Measurements from ENCODE around the gene ABI3BP.

The ABI3BP gene

GRCh38 chr3:100877286-100877685 lies 115.9 kb downstream of the ABI3BP start:
- Histone ChIP-seq H2AK5ac (ENCODE audit: low read length) (no peak overlapping the region), H2AFZ (ENCODE audit: insufficient read depth, low read length, poor library complexity) (no peak overlapping the region), H2BK12ac (ENCODE audit: low read length) (no peak overlapping the region), H2BK5ac (ENCODE audit: low read depth, low read length, poor library complexity) (no peak overlapping the region), H3K36me3 (ENCODE audit: control insufficient read depth in 1 of 2, insufficient read depth in 2 of 2, low read length in 2 of 2) (no peaks in the 10 kb centered on the region), H3K14ac (ENCODE audit: low read length) (no peak overlapping the region), H3K79me1 (ENCODE audit: low read length) (no peaks in the 10 kb centered on the region), H3K4me3 (ENCODE audit: low read depth, low read length) (no peak overlapping the region), H3K27ac (ENCODE audit: low read depth, low read length) (no peak overlapping the region), H3K23ac (ENCODE audit: low read length) (no peak overlapping the region), H3K9ac (ENCODE audit: low read length) (no peak overlapping the region), H3K27me3 (ENCODE audit: insufficient read depth, low read length) (no peaks in the 10 kb centered on the region), H4K8ac (ENCODE audit: low read depth, low read length) (no peak overlapping the region), H3K18ac (ENCODE audit: low read length) (no peak overlapping the region), H4K12ac (ENCODE audit: low read depth, low read length) (no peak overlapping the region), H3K9me3 (ENCODE audit: insufficient read depth, low read depth, low read length) (no peaks in the 10 kb centered on the region), H2BK120ac (ENCODE audit: insufficient read depth, low read length, poor library complexity) (no peak overlapping the region), H3K4me2 (ENCODE audit: low read length) (no peak overlapping the region), H3K4ac (ENCODE audit: low read depth, low read length) (no peak overlapping the region), H3K79me2 (ENCODE audit: control insufficient read depth, insufficient read depth, low read length, poor library complexity) (no peaks in the 10 kb centered on the region), H3K4me1 (ENCODE audit: control insufficient read depth in 1 of 2, insufficient read depth in 2 of 2, low read length in 2 of 2) (no peaks in the 10 kb centered on the region), H4K91ac (ENCODE audit: low read depth, low read length) (no peak overlapping the region)
- no peak for DNase-seq
- WGBS (ENCODE audit: extremely low coverage, insufficient coverage, insufficient read length): no CpG with 5 or more reads among the region's 2 CpGs

GRCh38 chr3:100875239-100875638 lies 118.0 kb downstream of the ABI3BP start:
- H4K8ac ChIP-seq (ENCODE audit: low read depth, low read length): no peak overlapping the region
- no peak overlapping the region for H4K12ac ChIP-seq (ENCODE audit: low read depth, low read length)
- H3K4me3 ChIP-seq (ENCODE audit: low read depth, low read length): no peak overlapping the region
- H3K23ac ChIP-seq (ENCODE audit: low read length): no peak overlapping the region
- no peaks in the 10 kb centered on the region for H3K4me1 ChIP-seq (ENCODE audit: control insufficient read depth in 1 of 2, insufficient read depth in 2 of 2, low read length in 2 of 2)
- H3K9me3 ChIP-seq (ENCODE audit: insufficient read depth, low read depth, low read length): no peaks in the 10 kb centered on the region
- H3K4me2 ChIP-seq (ENCODE audit: low read length): no peak overlapping the region
- no peak overlapping the region for H2BK12ac ChIP-seq (ENCODE audit: low read length)
- H3K18ac ChIP-seq (ENCODE audit: low read length): no peak overlapping the region
- H2AK5ac ChIP-seq (ENCODE audit: low read length): no peak overlapping the region
- H3K27ac ChIP-seq (ENCODE audit: low read depth, low read length): no peak overlapping the region
- no peak for DNase-seq
- no peaks in the 10 kb centered on the region for H3K79me1 ChIP-seq (ENCODE audit: low read length)
- H3K14ac ChIP-seq (ENCODE audit: low read length): no peak overlapping the region
- no peaks in the 10 kb centered on the region for H3K36me3 ChIP-seq (ENCODE audit: control insufficient read depth in 1 of 2, insufficient read depth in 2 of 2, low read length in 2 of 2)
- H2AFZ ChIP-seq (ENCODE audit: insufficient read depth, low read length, poor library complexity): no peak overlapping the region
- H2BK5ac ChIP-seq (ENCODE audit: low read depth, low read length, poor library complexity): no peak overlapping the region
- H3K9ac ChIP-seq (ENCODE audit: low read length): no peak overlapping the region
- H4K91ac ChIP-seq (ENCODE audit: low read depth, low read length): no peak overlapping the region
- WGBS (ENCODE audit: extremely low coverage, insufficient coverage, insufficient read length): no CpG with 5 or more reads among the region's 5 CpGs
- H3K27me3 ChIP-seq (ENCODE audit: insufficient read depth, low read length): no peaks in the 10 kb centered on the region
- H3K4ac ChIP-seq (ENCODE audit: low read depth, low read length): no peak overlapping the region
- H3K79me2 ChIP-seq (ENCODE audit: control insufficient read depth, insufficient read depth, low read length, poor library complexity): no peaks in the 10 kb centered on the region
- H2BK120ac ChIP-seq (ENCODE audit: insufficient read depth, low read length, poor library complexity): no peak overlapping the region

GRCh38 chr3:100873611-100874010 lies 119.6 kb downstream of the ABI3BP start:
- H2BK12ac ChIP-seq (ENCODE audit: low read length): no peak overlapping the region
- H3K4me3 ChIP-seq (ENCODE audit: low read depth, low read length): no peak overlapping the region
- no peak overlapping the region for H4K12ac ChIP-seq (ENCODE audit: low read depth, low read length)
- H3K9ac ChIP-seq (ENCODE audit: low read length): no peak overlapping the region
- H3K79me2 ChIP-seq (ENCODE audit: control insufficient read depth, insufficient read depth, low read length, poor library complexity): no peaks in the 10 kb centered on the region
- no peak overlapping the region for H2BK5ac ChIP-seq (ENCODE audit: low read depth, low read length, poor library complexity)
- DNase-seq: no peak
- no peak overlapping the region for H3K4me2 ChIP-seq (ENCODE audit: low read length)
- no peaks in the 10 kb centered on the region for H3K4me1 ChIP-seq (ENCODE audit: control insufficient read depth in 1 of 2, insufficient read depth in 2 of 2, low read length in 2 of 2)
- H3K27ac ChIP-seq (ENCODE audit: low read depth, low read length): no peak overlapping the region
- H3K18ac ChIP-seq (ENCODE audit: low read length): no peak overlapping the region
- no peaks in the 10 kb centered on the region for H3K27me3 ChIP-seq (ENCODE audit: insufficient read depth, low read length)
- H3K79me1 ChIP-seq (ENCODE audit: low read length): no peaks in the 10 kb centered on the region
- H3K4ac ChIP-seq (ENCODE audit: low read depth, low read length): no peak overlapping the region
- WGBS (ENCODE audit: extremely low coverage, insufficient coverage, insufficient read length): no CpG with 5 or more reads among the region's 3 CpGs
- no peak overlapping the region for H4K8ac ChIP-seq (ENCODE audit: low read depth, low read length)
- H3K14ac ChIP-seq (ENCODE audit: low read length): no peak overlapping the region
- H3K9me3 ChIP-seq (ENCODE audit: insufficient read depth, low read depth, low read length): no peaks in the 10 kb centered on the region
- no peak overlapping the region for H2AFZ ChIP-seq (ENCODE audit: insufficient read depth, low read length, poor library complexity)
- no peak overlapping the region for H3K23ac ChIP-seq (ENCODE audit: low read length)
- no peaks in the 10 kb centered on the region for H3K36me3 ChIP-seq (ENCODE audit: control insufficient read depth in 1 of 2, insufficient read depth in 2 of 2, low read length in 2 of 2)
- H4K91ac ChIP-seq (ENCODE audit: low read depth, low read length): no peak overlapping the region
- no peak overlapping the region for H2BK120ac ChIP-seq (ENCODE audit: insufficient read depth, low read length, poor library complexity)
- no peak overlapping the region for H2AK5ac ChIP-seq (ENCODE audit: low read length)

GRCh38 chr3:100871306-100871705 lies 121.9 kb downstream of the ABI3BP start:
- Histone ChIP-seq H2AFZ (ENCODE audit: insufficient read depth, low read length, poor library complexity) (no peak overlapping the region), H3K14ac (ENCODE audit: low read length) (no peak overlapping the region), H3K9ac (ENCODE audit: low read length) (no peak overlapping the region), H3K23ac (ENCODE audit: low read length) (no peak overlapping the region), H3K4me1 (ENCODE audit: control insufficient read depth in 1 of 2, insufficient read depth in 2 of 2, low read length in 2 of 2) (no peaks in the 10 kb centered on the region), H2BK120ac (ENCODE audit: insufficient read depth, low read length, poor library complexity) (no peak overlapping the region), H3K79me2 (ENCODE audit: control insufficient read depth, insufficient read depth, low read length, poor library complexity) (no peaks in the 10 kb centered on the region), H3K27me3 (ENCODE audit: insufficient read depth, low read length) (no peaks in the 10 kb centered on the region), H2BK12ac (ENCODE audit: low read length) (no peak overlapping the region), H3K4ac (ENCODE audit: low read depth, low read length) (no peak overlapping the region), H4K91ac (ENCODE audit: low read depth, low read length) (no peak overlapping the region), H2BK5ac (ENCODE audit: low read depth, low read length, poor library complexity) (no peak overlapping the region), H3K27ac (ENCODE audit: low read depth, low read length) (no peak overlapping the region), H3K9me3 (ENCODE audit: insufficient read depth, low read depth, low read length) (no peaks in the 10 kb centered on the region), H3K4me3 (ENCODE audit: low read depth, low read length) (no peak overlapping the region), H3K18ac (ENCODE audit: low read length) (no peak overlapping the region), H3K36me3 (ENCODE audit: control insufficient read depth in 1 of 2, insufficient read depth in 2 of 2, low read length in 2 of 2) (no peaks in the 10 kb centered on the region), H4K12ac (ENCODE audit: low read depth, low read length) (no peak overlapping the region), H3K79me1 (ENCODE audit: low read length) (no peaks in the 10 kb centered on the region), H3K4me2 (ENCODE audit: low read length) (no peak overlapping the region), H2AK5ac (ENCODE audit: low read length) (no peak overlapping the region), H4K8ac (ENCODE audit: low read depth, low read length) (no peak overlapping the region)
- WGBS (ENCODE audit: extremely low coverage, insufficient coverage, insufficient read length): no CpG with 5 or more reads among the region's 3 CpGs
- no peak for DNase-seq

Data from trophoblast cell (in vitro differentiated cells and primary cell).